ELR (cell line): ENCODE measurements around the gene DMRT1.

Experiments used
- DNase-seq: peaks from one replicate; pipeline ENCODE4 v3.0.0-alpha.2; 2015; ENCODE audit warnings: low read depth

Gene DMRT1

GRCh38 chr9:922171-922570 lies 80.7 kb downstream of the DMRT1 start:
- no peak for DNase-seq

DNA sequence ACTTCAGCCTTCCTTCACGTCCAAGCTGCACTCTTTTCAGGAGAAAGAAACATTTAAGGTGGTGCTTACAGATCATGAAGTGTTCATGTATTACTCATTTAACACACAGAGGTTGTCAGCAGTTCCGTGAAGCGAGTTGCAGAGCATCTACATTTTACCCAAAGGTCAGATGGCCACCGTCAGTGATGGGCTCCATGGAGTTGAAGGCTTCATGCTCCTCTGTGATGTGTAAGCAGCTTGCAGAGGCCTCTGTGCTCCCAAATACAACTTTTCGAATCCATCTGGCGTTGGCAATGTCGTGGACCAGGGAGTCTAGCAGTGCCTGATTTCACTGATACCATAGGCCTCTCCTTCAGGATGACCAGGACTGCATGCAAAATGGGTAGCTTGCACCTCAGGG lies 81.2 kb downstream of the DMRT1 start:
- no peak for DNase-seq

GRCh38 chr9:926976-927375 lies 85.5 kb downstream of the DMRT1 start:
- no peak for DNase-seq

DNA sequence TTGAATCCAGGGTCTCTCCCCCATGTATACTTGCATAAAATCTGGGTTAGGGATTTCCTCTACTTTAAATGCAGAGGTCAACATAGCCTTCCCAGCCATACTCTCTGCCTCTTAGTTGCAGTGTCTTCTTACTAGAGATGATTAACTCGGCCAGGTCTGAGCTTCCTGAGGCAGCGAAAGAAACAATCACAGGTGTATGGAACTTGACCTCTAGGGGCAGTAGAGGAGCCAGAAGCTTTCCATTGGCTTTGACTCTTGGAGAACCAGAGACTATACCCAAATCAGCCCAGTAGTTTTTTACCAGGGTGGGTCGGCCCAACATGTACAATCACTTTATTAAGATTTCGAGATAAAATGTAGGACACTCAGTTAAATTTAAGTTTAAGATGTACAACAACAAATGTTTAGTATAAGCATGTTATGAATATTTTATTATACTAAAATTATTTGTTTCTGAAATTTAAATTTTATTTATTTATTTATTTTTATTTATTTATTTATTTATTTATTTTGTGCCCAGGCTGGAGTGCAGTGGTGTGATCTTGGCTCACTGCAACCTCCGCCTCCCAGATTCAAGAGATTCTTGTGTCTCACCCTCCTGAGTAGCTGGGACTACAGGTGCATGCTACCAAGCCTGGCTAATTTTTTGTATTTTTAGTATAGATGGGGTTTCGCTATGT lies 87.0 kb downstream of the DMRT1 start:
- peak; percentile 29 for DNase-seq

DNA sequence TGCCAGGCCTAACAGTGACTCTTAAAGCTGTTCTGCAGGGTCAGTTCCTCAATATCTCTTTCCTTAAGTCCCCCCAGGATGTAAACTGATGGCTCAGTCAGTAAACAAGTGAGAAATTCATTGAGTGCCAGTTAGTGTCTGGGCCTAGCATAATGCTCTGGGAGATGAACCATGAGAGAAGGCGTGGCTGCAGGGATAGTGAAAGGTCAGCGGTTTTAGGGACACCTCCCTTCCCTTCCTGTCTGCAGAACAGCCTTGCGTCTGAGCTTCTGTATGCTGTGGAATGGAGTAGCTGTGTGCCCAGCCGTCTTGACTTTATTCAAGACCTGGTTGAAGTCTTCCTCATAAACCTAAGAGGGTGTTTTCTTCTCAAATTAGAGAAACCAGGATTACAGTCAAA lies 88.2 kb downstream of the DMRT1 start:
- no peak for DNase-seq

- no peak for DNase-seq
These were observed 91.9 kb downstream of the DMRT1 start for GRCh38 chr9:933356-933755.

DNA sequence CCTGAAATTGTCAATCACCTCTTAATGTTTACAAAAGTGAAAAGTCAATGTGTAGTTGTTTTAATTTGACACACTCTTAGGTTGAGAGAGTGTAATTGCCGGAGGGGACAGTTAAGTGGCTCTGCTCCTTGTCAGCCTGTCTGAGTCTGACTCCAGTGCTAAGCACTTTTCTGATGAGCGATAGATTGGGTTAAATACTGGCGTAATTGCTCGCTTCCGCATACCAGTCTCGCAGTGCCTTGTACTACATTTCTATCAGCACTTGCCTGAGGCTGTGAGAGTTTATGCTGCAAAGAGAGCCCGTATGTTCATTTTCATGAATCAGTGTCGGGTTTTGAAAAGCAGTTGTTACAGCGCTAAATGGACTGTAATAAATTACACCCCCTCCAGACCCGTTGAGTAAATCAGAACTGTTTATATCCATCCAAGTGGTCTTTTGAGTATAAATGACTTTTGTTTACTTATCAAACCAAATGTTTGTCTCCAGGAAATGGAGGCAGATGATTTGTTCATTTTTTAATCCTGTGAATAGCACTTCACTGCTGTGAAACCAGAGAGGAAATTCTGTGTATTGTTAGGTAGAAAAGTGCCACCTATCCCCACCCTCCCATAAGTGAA lies 94.0 kb downstream of the DMRT1 start:
- DNase-seq = peak; percentile 16

- DNase-seq = no peak
These were observed 101.5 kb downstream of the DMRT1 start for GRCh38 chr9:942805-943580.

DNA sequence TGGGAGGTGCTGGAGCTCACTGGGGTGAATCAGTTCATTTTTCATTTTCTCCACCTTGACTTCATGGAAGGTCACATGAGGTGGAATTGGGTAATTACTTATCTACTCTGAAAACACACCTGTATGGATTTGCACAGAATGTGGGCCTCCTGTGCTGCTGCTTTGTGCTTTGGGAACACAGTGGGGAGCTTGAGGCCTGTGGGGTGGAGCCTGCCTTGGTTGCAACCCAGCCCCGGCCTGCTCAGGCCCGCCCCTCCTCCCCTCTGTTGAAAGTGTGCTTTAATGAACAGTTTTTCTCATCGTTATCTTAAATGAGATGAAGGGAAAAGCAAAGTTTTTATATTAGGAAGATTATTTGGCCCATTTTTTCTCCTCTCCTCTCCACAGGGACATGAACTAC lies 106.5 kb downstream of the DMRT1 start:
- no peak for DNase-seq

- DNase-seq = no peak
These were observed 107.0 kb downstream of the DMRT1 start for GRCh38 chr9:948497-948896.

DNA sequence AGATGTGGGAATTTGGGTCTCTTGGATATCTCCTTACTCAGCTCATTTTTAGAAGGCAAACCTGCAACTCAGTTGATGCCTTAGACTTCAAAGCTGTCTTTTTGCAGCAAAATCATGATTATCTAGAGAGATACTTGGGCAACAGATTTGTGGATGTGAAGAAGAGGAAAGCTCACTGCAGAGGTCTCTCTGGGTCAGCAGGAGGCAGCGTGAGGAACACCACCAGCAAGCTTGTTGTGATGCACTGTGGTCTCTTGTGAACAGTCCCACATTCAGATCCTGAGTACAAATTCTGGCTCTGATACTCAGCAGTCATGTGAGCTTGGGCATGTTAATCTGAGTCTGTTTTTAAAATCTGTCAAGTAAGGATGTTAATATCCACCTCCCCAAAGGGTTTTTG lies 108.6 kb downstream of the DMRT1 start:
- no peak for DNase-seq

- DNase-seq = no peak
These were observed 111.0 kb downstream of the DMRT1 start for GRCh38 chr9:952546-952945.

DNA sequence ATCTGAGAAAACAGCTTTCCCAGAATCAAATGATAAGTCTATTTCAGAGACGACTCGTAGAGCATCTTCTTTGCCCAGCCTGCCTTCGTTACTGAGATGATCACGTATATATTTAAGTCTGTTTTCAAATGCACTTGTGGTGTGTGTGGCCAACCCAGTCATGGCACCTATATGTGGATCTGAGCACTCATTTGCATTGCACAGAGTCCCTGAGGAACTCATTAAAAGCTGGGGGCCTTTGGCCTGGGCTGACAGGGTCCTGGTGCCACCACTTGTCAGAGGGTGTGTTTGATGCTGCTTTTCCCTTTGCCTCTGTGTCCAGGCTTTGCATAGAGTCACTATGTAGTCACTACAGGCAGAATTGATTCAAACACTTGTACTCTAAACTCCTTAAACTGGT lies 117.6 kb downstream of the DMRT1 start:
- DNase-seq = no peak

GRCh38 chr9:959914-960313 lies 118.4 kb downstream of the DMRT1 start:
- DNase-seq = no peak

DNA sequence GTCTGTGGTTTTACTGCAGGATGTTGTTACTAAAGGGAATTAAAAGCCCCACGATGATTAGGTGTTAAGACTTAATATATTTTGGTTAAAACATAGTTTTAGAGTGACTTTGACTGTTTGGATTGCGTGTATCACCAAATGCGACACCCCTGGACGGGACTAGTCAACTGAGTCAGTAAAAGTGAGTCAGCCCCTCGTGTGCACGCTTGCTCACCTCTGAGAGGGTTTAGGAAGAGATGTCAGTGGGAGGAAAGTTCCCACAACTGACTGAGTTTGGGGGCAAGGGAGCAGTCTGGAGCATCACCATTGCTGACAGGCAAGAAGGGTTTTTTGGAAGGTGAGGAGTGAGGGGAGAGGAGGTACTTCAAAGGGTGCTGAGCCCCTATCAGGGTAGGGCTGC lies 120.5 kb downstream of the DMRT1 start:
- DNase-seq = peak; percentile 40

- DNase-seq = no peak
These were observed 124.0 kb downstream of the DMRT1 start for GRCh38 chr9:965497-965896.

DNA sequence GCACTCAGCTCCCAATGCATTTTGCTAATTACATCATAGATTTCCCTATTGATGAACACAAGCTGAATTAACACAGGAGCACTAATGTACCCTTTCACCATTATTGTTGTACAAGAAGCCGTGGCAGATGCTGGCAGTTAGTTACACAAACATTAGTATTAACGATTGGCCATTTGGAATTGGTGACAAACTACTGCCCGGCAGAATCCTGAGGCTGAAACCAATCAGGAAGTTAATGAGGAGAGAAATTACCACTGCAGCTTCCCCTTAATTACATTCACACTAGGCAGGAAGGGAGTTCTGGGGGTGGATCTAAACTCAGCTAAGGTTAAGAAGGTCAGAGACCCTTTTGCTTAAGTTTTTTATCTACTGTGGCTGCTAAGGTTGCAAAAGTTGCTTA lies 125.4 kb downstream of the DMRT1 start:
- no peak for DNase-seq

DNA sequence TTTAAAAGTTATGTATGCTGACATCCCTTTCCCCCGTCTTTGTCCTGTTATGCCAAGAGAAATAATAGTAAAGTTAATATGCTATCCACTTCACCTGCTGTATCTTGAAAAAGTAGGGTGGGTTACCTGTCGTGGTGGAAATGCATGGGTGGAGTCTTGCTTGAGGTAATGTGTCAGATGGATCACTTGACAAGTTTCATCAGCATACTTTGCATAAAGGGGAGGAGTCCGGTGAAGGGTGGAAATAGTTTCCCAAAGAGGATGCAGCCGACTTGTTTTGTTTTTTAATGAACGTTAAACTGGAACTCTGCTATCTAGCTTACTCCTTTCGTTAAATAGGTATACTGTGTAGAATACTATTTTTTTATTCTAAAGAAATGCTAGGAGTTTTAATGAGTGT lies 125.9 kb downstream of the DMRT1 start:
- DNase-seq = no peak

DNA sequence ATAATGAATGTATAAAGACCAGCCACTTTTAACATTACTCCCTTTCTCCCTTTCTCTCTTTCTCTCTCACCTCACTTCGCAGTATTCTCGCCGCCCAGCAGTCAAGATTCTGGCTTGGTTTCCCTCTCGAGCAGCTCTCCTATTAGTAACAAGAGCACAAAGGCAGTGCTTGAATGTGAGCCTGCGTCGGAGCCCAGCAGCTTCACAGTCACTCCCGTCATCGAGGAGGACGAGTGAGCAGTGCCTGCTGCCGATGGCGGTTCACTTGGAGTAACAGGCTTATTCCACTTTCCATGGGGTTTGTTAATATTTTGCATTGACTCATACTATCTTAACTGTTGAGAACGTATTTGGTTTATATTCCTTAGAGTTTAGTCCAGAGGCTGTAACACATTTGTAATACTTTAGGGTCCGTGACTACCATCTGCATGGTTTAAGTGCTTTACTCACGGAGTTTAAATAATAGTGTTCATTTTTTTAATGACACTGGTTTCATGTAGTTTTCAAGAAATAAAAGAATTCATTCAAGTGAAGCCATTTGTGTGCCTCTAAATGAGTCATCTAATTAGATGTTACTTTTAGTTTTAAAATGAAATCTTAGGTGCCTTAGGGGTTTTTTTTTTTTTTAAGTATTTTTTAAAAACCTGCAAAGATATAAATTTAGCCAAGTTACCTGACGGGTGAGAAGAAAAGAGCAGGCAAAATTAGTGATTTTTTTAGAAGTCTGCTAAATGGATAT lies 126.6 kb downstream of the DMRT1 start:
- DNase-seq = peak; percentile 4

DNA sequence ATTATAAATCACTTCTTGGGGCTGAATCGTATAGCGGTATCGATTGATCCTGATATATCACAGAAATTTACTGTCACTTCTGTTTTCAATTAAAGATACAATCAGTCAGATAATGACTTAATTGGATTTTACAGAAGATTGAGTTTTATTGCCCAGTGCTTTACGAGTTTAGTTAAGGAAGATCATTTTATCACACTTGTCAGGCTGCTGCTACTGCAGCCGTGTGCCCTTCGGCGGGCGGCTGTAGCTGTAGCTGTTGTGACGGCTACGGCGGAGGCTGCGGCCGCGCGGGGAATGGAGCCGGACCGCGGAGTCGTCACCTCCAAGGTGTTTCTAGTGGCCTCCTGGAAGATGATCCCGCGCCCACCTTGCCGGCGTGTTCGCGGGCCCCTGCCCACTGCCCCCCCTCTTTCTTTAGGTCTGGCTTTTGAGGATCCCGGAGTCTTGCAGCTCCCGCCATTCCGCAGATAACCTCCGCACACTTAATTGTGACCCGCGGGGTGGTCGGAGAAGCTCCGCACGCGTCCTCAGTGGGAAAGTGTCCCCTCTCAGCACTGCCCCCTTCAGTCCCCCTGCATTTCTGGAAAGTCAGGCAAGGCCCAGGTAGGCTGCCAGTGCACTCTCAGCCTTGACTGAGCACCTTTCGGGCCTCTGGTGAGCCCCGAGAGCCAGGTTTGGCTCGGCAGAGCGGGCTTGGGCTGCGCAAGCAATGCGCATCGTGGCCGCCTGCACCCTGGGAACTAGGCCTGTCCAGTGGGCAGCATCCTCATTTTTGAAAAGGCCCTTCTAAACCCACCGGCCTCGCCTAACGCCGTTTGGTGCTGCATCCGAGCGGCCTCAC lies 128.0 kb downstream of the DMRT1 start:
- DNase-seq = no peak

- DNase-seq = no peak
These were observed 128.9 kb downstream of the DMRT1 start for GRCh38 chr9:970151-970996.
